Muscle layer of colon (tissue), 2 donors: ENCODE measurements around the gene GARS1.
"Not testable (repeated sequence)": the region's sequence is repeated elsewhere in the genome, so short reads cannot be mapped to it uniquely, and the experiment has no call there.

Source experiments
- H3K27ac ChIP-seq: one replicate; pipeline ENCODE4 v1.7.0; 2013; ENCODE audit warnings: low read depth, mild to moderate bottlenecking, low read length, moderate library complexity
- H3K27me3 ChIP-seq, 2 donors: one replicate each; pipeline ENCODE4 v1.7.0; 2013; ENCODE audit warnings: low read length in 2 of 2, mild to moderate bottlenecking in 2 of 2; ENCODE audit not compliant: insufficient read depth in 2 of 2, control insufficient read depth in 1 of 2
- H3K36me3 ChIP-seq: one replicate; pipeline ENCODE4 v1.7.0; 2013; ENCODE audit warnings: mild to moderate bottlenecking, low read length; ENCODE audit not compliant: insufficient read depth
- H3K4me1 ChIP-seq: one replicate; pipeline ENCODE4 v1.7.0; 2013; ENCODE audit warnings: mild to moderate bottlenecking, low read length; ENCODE audit not compliant: insufficient read depth
- H3K4me3 ChIP-seq, 2 donors: one replicate each; pipeline ENCODE4 v1.7.0; 2013; ENCODE audit warnings: low read length in 2 of 2, low read depth in 1 of 2, mild to moderate bottlenecking in 1 of 2, moderate library complexity in 1 of 2
- H3K9ac ChIP-seq: one replicate; pipeline ENCODE4 v1.7.0; 2013; ENCODE audit warnings: low read length
- H3K9me3 ChIP-seq: one replicate; pipeline ENCODE4 v1.7.0; 2013; ENCODE audit warnings: mild to moderate bottlenecking, low read length
- donor health status: abdominal sarcoma.
- donor health status: Adenocarcinoma of cecum.

Gene GARS1

GRCh38 chr7:30584415-30584814, 10.3 kb upstream of the GARS1 start:
- no peak overlapping the region for H3K27ac ChIP-seq
- no peak overlapping the region for H3K4me3 ChIP-seq
- H3K4me1 ChIP-seq: no peaks in the 10 kb centered on the region
- H3K27me3 ChIP-seq: no peaks in the 10 kb centered on the region
- peaks cover 21% of the 10 kb centered on the region for H3K36me3 ChIP-seq
- H3K9ac ChIP-seq: no peak overlapping the region
- H3K9me3 ChIP-seq: no peaks in the 10 kb centered on the region

DNA sequence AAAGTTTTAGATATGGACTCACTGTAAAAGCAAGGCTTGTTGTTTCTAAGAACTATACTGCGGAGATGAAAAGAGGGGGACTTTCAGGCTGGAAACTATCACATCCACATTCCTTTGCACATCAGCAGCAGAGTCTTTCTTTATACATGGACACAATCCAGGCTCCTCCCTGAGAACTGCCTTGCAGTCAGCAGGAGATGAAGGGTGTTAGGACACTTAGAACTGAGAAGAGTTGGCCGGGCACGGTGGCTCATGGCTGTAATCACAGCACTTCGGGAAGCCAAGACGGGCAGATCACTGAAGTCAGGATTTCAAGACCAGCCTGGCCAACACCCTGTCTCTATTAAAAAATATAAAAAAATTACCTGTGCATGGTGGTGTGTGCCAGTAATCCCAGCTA, 9.7 kb upstream of the GARS1 start:
- no peak overlapping the region for H3K27ac ChIP-seq
- no peak overlapping the region for H3K4me3 ChIP-seq
- no peak overlapping the region for H3K9ac ChIP-seq
- no peaks in the 10 kb centered on the region for H3K9me3 ChIP-seq
- no peaks in the 10 kb centered on the region for H3K4me1 ChIP-seq
- no peaks in the 10 kb centered on the region for H3K27me3 ChIP-seq
- H3K36me3 ChIP-seq: peaks cover 21% of the 10 kb centered on the region

- Histone ChIP-seq H3K9ac (no peak overlapping the region), H3K27me3 (no peaks in the 10 kb centered on the region), H3K4me3 (no peak overlapping the region), H3K4me1 (no peaks in the 10 kb centered on the region), H3K27ac (no peak overlapping the region), H3K9me3 (no peaks in the 10 kb centered on the region), H3K36me3 (peaks cover 21% of the 10 kb centered on the region)
These were observed 9.0 kb upstream of the GARS1 start for GRCh38 chr7:30585675-30586074.

GRCh38 chr7:30587547-30587946, 7.1 kb upstream of the GARS1 start:
- H3K4me1 ChIP-seq, H3K27ac ChIP-seq, H3K27me3 ChIP-seq, H3K4me3 ChIP-seq, H3K9me3 ChIP-seq, H3K9ac ChIP-seq: not testable (repeated sequence)
- H3K36me3 ChIP-seq: peaks cover 21% of the 10 kb centered on the region

- no peak overlapping the region for H3K4me3 ChIP-seq
- no peaks in the 10 kb centered on the region for H3K27me3 ChIP-seq
- H3K27ac ChIP-seq: no peak overlapping the region
- no peaks in the 10 kb centered on the region for H3K9me3 ChIP-seq
- H3K4me1 ChIP-seq: no peaks in the 10 kb centered on the region
- no peak overlapping the region for H3K9ac ChIP-seq
- H3K36me3 ChIP-seq: peaks cover 12% of the 10 kb centered on the region
These were observed 5.6 kb upstream of the GARS1 start for GRCh38 chr7:30589111-30589510.

GRCh38 chr7:30594048-30594539, 584 bp upstream of the GARS1 start:
- H3K4me1 ChIP-seq: peaks cover 11% of the 10 kb centered on the region
- peak overlapping the region; percentile 97 for H3K9ac ChIP-seq
- peak overlapping the region; percentile 92 to 97 for H3K4me3 ChIP-seq
- H3K27me3 ChIP-seq: no peaks in the 10 kb centered on the region
- peak overlapping the region; percentile 97 for H3K27ac ChIP-seq
- peaks cover 5% of the 10 kb centered on the region for H3K36me3 ChIP-seq
- H3K9me3 ChIP-seq: no peaks in the 10 kb centered on the region

DNA sequence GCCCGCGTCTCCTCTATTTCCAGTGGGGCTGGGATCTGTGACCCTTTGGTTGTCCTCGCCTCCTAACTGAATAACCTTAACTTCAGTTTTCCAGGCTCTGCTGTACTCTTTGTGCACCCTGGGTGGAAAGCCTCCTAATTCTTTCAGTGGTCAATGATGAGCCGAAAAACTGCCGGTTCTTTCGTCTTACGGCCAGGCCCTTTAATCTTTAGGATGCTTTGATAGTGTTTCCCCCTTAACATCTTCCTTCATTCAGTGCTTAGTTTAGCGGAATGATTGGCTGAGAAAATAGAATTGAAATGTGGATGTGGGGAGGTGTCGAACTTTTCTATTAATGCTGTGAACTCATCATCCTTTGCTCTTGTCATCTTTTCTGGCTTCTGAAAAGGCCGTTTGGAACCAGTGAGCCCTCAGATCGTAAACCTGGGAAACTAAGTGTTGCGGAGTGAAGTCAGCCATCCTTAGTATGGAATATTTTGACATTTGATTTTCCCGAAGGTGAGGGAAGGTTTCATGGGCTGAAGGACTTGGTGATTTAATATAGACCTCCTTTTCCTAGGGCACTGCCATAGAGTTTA, 847 bp downstream of the GARS1 start:
- Histone ChIP-seq H3K27me3 (no peaks in the 10 kb centered on the region), H3K4me3 (peak overlapping the region; percentile 92 to 97), H3K36me3 (peaks cover 15% of the 10 kb centered on the region), H3K9ac (peak overlapping the region; percentile 97), H3K4me1 (peaks cover 11% of the 10 kb centered on the region), H3K9me3 (no peaks in the 10 kb centered on the region), H3K27ac (peak overlapping the region; percentile 97)

DNA sequence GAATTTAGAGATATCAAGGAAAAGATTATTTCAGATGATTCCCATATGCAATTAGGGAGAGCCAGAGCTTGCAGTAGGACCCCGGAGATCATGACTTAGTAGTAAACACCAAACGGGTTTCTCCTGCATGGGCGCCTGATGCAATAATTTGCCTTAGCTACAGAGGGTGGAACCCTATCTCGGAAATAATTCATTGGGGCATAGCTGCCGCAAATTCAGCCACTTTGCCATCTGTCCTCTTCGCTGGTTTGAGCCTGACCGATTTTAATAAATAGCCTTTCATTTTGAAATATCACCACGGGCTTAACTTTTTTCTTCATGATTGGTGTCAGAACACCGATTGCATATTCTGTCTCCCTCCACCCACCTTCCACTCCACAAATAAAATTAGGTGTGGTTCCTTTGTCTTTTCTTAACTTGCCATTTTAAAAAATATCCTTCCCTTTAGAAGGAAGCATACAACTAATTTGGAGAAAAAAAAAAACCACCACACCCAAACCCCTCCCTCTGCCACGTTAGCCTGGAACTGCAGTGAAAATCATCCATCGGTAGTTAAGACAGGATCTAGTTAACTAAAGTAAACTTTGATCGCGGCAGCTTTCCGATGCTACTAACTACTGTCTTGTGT, 1.4 kb downstream of the GARS1 start:
- H3K4me1 ChIP-seq: peaks cover 11% of the 10 kb centered on the region
- peak overlapping the region; percentile 97 for H3K9ac ChIP-seq
- no peaks in the 10 kb centered on the region for H3K27me3 ChIP-seq
- H3K27ac ChIP-seq: peak overlapping the region; percentile 30
- H3K4me3 ChIP-seq: peak overlapping the region; percentile 92 to 97
- H3K9me3 ChIP-seq: no peaks in the 10 kb centered on the region
- peaks cover 21% of the 10 kb centered on the region for H3K36me3 ChIP-seq

DNA sequence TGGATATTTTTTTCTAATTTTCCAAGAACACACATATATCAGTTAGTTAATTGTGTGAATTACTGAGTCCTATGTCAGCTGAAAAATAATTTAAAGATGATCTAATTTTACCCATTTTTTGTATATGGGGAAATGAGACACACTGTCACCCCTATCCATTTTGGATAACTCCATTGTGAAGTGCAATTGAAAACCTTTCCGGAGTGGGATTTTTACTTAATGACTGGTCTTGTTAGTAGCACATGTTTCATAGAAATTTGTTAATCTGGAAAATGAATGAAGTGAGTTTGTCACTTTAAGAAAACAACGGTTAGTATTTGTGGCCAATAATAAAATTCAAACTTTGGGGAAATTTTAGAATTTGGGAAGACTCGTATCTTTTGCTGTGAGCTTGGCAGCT, 2.0 kb downstream of the GARS1 start:
- Histone ChIP-seq H3K4me3 (peak overlapping the region in 1 of 2 donors; percentile 97), H3K9ac (no peak overlapping the region), H3K36me3 (peaks cover 27% of the 10 kb centered on the region), H3K27me3 (no peaks in the 10 kb centered on the region), H3K9me3 (no peaks in the 10 kb centered on the region), H3K4me1 (peaks cover 11% of the 10 kb centered on the region), H3K27ac (no peak overlapping the region)

DNA sequence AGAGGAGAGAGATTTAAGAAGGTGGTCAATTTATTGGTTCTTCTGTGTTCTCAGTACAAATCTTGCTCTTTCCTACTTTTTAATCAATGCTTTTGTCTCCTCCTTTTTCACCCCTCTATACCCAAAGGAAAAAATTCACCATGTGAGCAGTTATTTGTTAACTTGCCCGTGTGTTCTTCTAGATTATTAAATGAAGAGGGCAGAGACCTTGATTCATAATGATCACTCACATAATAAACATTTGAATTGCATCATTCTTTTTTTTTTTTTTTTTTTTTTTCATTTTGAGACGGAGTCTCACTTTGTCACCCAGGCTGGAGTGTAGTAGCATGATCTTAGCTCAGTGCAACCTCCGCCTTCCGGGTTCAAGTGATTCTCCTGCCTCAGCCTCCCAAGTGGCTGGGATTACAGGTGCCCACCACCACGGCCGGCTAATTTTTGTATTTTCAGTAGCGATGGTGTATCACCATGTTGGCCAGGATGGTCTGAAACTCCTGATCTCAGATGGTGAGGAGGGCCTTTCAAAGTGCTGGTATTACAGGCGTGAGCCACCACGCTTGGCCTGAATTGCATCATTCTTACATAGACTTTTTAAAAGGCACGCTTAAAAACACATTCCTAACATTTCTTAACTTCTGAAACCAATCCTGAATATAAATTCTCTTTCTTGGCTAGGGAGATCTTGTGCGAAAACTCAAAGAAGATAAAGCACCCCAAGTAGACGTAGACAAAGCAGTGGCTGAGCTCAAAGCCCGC, 3.6 kb downstream of the GARS1 start:
- Histone ChIP-seq H3K9ac (no peak overlapping the region), H3K4me1 (peaks cover 11% of the 10 kb centered on the region), H3K9me3 (no peaks in the 10 kb centered on the region), H3K4me3 (no peak overlapping the region), H3K27me3 (no peaks in the 10 kb centered on the region), H3K36me3 (peaks cover 36% of the 10 kb centered on the region), H3K27ac (no peak overlapping the region)

- H3K9ac ChIP-seq: no peak overlapping the region
- H3K27ac ChIP-seq: no peak overlapping the region
- no peaks in the 10 kb centered on the region for H3K27me3 ChIP-seq
- H3K9me3 ChIP-seq: no peaks in the 10 kb centered on the region
- H3K36me3 ChIP-seq: peaks cover 77% of the 10 kb centered on the region
- no peak overlapping the region for H3K4me3 ChIP-seq
- no peaks in the 10 kb centered on the region for H3K4me1 ChIP-seq
These were observed 10.2 kb downstream of the GARS1 start for GRCh38 chr7:30604901-30605300.
